Coronary artery (tissue), 2 donors: ENCODE measurements around the gene ADGRF3.

Experiments
- DNase-seq: peaks from one replicate; pipeline ENCODE4 v3.0.0-alpha.2; 2017; ENCODE audit warnings: low spot score
- H3K27ac ChIP-seq, 2 donors: fragments of 200-600 bp; sonication (generic); one replicate each; pipeline ENCODE4 v1.5.1; 2016 to 2019
- H3K4me3 ChIP-seq: fragments of 200-600 bp; sonication (generic); 2 replicates; pipeline ENCODE4 v1.5.1; 2016; ENCODE audit warnings: mild to moderate bottlenecking, moderate library complexity
- TF ChIP-seq, protein P1 (sequence below): fragments of 200-600 bp; sonication (generic); IDR thresholded peaks from one replicate; pipeline ENCODE4 v1.5.1; 2019; ENCODE audit warnings: antibody characterized with exemption

Gene ADGRF3

DNA sequence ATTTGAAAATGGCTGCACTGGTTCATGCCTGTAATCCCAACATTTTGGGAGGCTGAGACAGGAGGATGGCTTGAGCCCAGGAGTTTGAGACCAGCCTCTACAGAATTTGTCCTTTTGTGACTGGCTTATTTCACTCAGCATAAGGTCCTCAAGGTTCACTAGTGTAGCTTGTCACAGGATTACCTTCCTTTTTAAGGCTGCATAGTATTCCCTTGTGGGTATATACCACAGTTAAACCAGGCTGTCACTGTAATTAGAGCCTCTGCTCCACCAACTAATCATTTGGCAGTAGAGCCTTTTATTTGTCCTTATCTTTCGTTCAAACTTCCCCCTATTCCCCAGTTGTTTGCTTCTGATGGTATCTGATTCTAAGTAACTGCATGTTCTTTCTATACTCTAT lies 51.1 kb downstream of the ADGRF3 start:
- Histone ChIP-seq H3K4me3 (no peak overlapping the region), H3K27ac (no peak overlapping the region)
- TF ChIP-seq, protein P1, sequence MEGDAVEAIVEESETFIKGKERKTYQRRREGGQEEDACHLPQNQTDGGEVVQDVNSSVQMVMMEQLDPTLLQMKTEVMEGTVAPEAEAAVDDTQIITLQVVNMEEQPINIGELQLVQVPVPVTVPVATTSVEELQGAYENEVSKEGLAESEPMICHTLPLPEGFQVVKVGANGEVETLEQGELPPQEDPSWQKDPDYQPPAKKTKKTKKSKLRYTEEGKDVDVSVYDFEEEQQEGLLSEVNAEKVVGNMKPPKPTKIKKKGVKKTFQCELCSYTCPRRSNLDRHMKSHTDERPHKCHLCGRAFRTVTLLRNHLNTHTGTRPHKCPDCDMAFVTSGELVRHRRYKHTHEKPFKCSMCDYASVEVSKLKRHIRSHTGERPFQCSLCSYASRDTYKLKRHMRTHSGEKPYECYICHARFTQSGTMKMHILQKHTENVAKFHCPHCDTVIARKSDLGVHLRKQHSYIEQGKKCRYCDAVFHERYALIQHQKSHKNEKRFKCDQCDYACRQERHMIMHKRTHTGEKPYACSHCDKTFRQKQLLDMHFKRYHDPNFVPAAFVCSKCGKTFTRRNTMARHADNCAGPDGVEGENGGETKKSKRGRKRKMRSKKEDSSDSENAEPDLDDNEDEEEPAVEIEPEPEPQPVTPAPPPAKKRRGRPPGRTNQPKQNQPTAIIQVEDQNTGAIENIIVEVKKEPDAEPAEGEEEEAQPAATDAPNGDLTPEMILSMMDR: no peak
- no peak for DNase-seq

DNA sequence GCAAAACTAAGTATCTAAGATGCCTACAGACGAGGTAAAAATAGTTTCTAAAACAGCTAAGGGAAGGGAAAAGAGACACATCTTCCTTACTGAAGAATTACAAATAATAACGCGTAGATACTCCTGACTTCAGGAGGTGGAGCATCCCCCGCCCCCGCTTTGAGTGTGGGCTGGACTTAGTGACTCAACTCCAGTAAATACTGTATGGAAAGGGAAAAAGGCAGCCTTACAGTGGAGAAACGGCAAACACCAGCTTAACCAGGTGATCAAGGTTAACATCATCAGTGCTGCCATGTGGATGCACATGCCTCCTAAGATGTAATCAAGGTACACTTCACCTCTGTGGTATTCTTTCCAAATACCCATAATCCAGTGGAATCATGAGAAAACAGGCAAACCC lies 53.9 kb downstream of the ADGRF3 start:
- H3K4me3 ChIP-seq: no peak overlapping the region
- no peak overlapping the region for H3K27ac ChIP-seq
- no peak for DNase-seq
- TF ChIP-seq, protein P1: no peak

DNA sequence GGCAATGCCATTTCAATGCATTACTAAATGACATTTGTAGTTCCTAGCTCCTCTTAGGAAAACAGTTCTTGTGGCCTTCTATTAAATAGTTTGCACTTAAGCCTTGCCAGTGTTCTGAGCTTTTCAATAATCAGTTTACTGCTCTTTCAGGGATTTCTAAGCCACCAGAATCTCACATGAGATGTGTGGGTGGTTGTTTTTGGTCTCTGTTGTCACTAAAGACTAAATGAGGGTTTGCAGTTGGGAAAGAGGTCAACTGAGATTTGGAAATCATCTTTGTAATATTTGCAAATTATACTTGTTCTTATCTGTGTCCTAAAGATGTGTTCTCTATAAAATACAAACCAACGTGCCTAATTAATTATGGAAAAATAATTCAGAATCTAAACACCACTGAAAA lies 56.6 kb downstream of the ADGRF3 start:
- TF ChIP-seq, protein P1: no peak
- no peak overlapping the region for H3K4me3 ChIP-seq
- no peak overlapping the region for H3K27ac ChIP-seq
- no peak for DNase-seq

DNA sequence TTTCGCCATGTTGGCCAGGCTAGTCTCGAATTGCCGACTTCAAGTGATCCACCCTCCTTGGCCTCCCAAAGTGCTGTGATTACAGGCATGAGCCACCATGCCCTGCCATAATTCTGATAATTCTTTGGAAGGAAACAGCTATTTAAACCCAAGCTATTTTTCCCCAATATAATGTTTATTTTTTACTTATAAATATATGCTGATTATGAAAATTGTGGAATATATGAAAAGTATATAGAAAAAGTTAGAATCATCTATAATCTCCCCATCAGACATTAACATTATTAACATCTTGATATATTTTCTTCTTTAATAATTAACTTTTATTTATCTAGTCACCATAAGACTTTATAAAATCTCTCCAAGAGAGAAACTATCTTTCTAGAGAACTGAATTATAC lies 60.7 kb downstream of the ADGRF3 start:
- no peak for DNase-seq
- Histone ChIP-seq H3K27ac (no peak overlapping the region), H3K4me3 (no peak overlapping the region)
- TF ChIP-seq, protein P1: no peak

DNA sequence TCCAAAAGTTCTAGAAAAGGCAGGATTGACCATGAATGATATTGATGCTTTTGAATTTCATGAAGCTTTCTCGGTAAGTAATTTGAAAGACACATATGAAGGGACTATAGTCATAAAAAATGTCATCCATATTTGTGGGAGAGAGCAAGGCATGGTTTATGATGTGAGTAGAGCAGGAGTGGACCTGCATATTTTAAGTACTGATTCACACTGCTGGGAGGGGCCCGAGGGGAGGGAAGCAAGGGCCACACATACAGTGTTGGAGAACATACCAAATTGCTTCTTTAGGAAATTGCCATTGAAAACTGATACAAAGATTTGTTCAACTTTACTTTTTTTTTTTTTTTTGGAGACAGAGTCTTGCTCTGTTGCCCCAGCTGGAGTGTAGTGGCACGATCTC lies 62.5 kb downstream of the ADGRF3 start:
- no peak overlapping the region for H3K27ac ChIP-seq
- TF ChIP-seq, protein P1: no peak
- H3K4me3 ChIP-seq: no peak overlapping the region
- DNase-seq: no peak

DNA sequence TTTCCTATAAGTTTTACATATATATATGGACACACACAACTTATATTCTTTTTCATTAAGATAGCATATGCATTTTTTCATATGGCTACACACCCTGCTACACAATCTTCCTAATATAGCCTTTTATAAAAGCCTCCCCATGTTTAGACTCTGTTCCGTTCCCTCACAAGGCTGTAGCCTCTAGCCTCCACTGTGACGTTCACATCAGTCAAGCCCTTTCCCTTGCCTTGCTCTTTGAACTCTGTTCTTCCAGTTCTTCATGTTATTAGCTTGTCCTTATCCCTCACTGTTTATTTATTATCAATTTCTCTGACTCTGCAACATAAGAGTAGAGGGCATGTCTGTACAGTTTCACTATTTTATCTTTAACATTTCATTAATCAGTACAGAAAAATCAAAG lies 63.0 kb downstream of the ADGRF3 start:
- Histone ChIP-seq H3K27ac (no peak overlapping the region), H3K4me3 (no peak overlapping the region)
- TF ChIP-seq, protein P1: no peak
- DNase-seq: no peak

DNA sequence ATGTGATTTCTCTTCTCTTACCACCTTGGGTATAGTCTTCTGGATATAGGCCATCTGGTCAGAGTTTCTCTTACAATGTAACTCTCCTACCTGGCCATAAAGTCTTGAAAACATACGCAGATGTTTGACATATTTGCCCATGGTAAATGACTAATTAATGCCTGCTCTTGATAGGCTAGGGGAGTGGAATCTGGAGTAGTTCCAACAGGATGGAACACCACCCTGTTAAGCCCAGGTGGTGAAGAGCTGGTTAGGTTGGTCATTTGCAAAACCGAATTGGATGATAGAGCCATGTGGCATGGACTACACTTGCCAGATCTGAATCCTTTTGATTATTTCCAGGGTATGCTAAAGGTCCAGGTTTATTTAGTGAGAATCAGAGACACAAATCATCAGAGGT lies 65.4 kb downstream of the ADGRF3 start:
- TF ChIP-seq, protein P1: no peak
- Histone ChIP-seq H3K27ac (no peak overlapping the region), H3K4me3 (no peak overlapping the region)
- DNase-seq: no peak
